Common myeloid progenitor, CD34-positive (primary cell): ENCODE measurements around the gene PDGFB.

Experiments
- CTCF ChIA-PET: fragments of 350-600 bp; sonication (Branson Sonifier 250); formaldehyde crosslinking; loops from one replicate; lab custom pipeline; 2021; ENCODE audit warnings: antibody characterized with exemption; lab: Charles Lee
- POLR2A ChIA-PET: fragments of 350-600 bp; sonication (Branson Sonifier 250); formaldehyde crosslinking; loops from one replicate; lab custom pipeline; 2021; ENCODE audit warnings: antibody characterized with exemption; lab: Charles Lee
- DNase-seq, 3 donors: peaks; one replicate each; pipeline versions ENCODE4 v3.0.0 to v3.0.0-alpha.2; 2013
- H3K27ac ChIP-seq, 2 experiments: 1 replicate in 1 of 2; 2 replicates in 1 of 2; pipeline ENCODE4 v1.7.0; 2013; ENCODE audit warnings: inconsistent platforms in 2 of 2, low read length in 2 of 2, mild to moderate bottlenecking in 2 of 2, low read depth in 1 of 2, moderate library complexity in 1 of 2; ENCODE audit not compliant: severe bottlenecking in 2 of 2, insufficient read depth in 1 of 2, poor library complexity in 1 of 2
- H3K27me3 ChIP-seq, 5 experiments: replicated peaks in 2 of 5; 1 replicate in 3 of 5; 2 replicates in 2 of 5; pipeline versions ENCODE4 v1.6.1 to v1.7.0; 2013; ENCODE audit warnings: low read length in 4 of 5, mild to moderate bottlenecking in 2 of 5, moderate library complexity in 2 of 5, inconsistent platforms in 1 of 5; ENCODE audit not compliant: insufficient read depth in 5 of 5, control insufficient read depth in 4 of 5
- H3K36me3 ChIP-seq, 4 experiments: 1 replicate in 2 of 4; 2 replicates in 2 of 4; pipeline versions ENCODE4 v1.6.1 to v1.7.0; 2013; ENCODE audit warnings: low read length in 3 of 4, control low read depth in 1 of 4, mild to moderate bottlenecking in 1 of 4; ENCODE audit not compliant: control insufficient read depth in 4 of 4, insufficient read depth in 4 of 4
- H3K4me1 ChIP-seq, 4 experiments: 1 replicate in 3 of 4; 2 replicates in 1 of 4; pipeline versions ENCODE4 v1.6.1 to v1.7.1; 2013; ENCODE audit warnings: low read length in 3 of 4, mild to moderate bottlenecking in 3 of 4, control low read depth in 1 of 4, inconsistent platforms in 1 of 4, moderate library complexity in 1 of 4; ENCODE audit not compliant: control insufficient read depth in 4 of 4, insufficient read depth in 4 of 4; ENCODE audit errors: control extremely low read depth in 1 of 4
- H3K4me3 ChIP-seq, 7 experiments: 1 replicate in 4 of 7; 2 replicates in 3 of 7; pipeline versions ENCODE4 v1.5.1 to v1.7.0; 2013; ENCODE audit warnings: mild to moderate bottlenecking in 7 of 7, low read length in 6 of 7, moderate library complexity in 6 of 7, inconsistent platforms in 2 of 7, low read depth in 2 of 7, control low read depth in 1 of 7; ENCODE audit not compliant: insufficient read depth in 4 of 7, control insufficient read depth in 1 of 7; ENCODE audit errors: extremely low read depth in 1 of 7
- H3K9me3 ChIP-seq, 5 experiments: 1 replicate in 4 of 5; 2 replicates in 1 of 5; pipeline versions ENCODE4 v1.6.1 to v1.7.1; 2013; ENCODE audit warnings: low read length in 4 of 5, mild to moderate bottlenecking in 2 of 5, inconsistent platforms in 1 of 5, low read depth in 1 of 5, moderate library complexity in 1 of 5; ENCODE audit not compliant: control insufficient read depth in 4 of 5, insufficient read depth in 2 of 5; ENCODE audit errors: control extremely low read depth in 1 of 5
- WGBS: methylation state at CpG from one replicate; pipeline ENCODE4 v1.1.5; 2013; ENCODE audit not compliant: insufficient coverage; 5-methylcytosine and 5-hydroxymethylcytosine counted together

Gene PDGFB

DNA sequence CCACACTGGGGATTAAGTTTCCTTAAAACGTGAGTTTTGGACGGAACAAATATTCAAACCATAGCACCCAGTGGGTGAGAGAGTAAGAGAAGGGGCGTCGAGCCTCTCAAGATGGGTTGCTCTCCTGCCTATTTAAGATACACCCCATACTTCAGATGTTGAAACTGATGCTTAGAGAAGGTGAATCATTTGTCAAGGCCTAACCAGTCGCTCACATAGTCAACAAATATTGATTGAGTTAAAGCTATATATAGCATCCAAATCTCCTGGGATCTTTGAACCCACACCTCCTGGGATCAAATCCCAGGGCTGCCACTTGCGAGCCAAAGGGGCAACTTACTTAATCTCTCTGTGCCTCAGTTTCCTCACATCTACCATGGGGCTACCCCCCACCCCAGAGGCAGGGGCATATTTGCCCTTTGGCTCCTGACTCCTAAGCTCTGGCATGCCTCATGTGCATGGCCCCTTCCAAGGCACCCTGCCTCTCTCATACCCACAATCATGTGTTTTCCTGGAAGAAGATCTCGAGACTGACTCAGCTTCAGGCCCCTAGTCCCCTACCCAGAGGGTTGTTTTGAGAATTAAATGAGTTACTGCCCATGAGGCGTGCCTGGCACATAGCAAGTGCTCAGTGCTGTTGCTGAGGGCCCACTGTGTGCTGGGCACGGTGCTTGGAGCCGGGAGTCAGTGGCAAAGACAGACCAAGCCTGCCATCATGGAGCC is 19.0 kb upstream of the PDGFB start:
- ChIA-PET POLR2A (no interaction called here), CTCF (interaction anchor here (1.0 kb wide), 2 partner anchors 43 to 45 kb away, joined by 3 read pairs; no protein-coding TSS in a partner anchor)
- Histone ChIP-seq H3K27me3 (peaks cover 0 to 51% (median 17%) of the 10 kb centered on the region in 5 experiments), H3K4me1 (no peaks in the 10 kb centered on the region), H3K9me3 (peaks cover 0 to 16% (median 10%) of the 10 kb centered on the region in 5 experiments), H3K4me3 (no peak overlapping the region), H3K27ac (no peak overlapping the region), H3K36me3 (no peaks in the 10 kb centered on the region)
- 94% methylated on average over 4 of the region's 10 CpGs for WGBS
- no peak for DNase-seq

DNA sequence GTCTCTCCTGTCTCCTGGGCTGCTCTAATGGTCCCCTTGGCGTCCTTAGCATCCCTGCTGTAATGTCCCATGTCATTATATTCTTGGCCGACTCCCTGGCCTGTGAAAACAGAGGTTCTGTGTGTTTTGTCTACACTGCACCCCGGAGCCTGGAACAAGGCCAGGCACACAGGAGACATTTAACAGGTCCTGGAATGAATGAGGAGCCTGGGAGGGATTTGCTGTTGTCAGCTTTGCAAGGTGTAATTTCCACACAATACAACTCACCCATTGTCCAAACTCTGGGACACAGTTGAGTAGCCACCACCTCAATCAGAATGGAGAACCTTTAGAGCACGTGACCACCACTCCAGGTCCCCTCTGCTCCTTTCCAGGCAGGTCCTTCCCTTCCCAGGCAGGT is 14.9 kb upstream of the PDGFB start:
- POLR2A ChIA-PET: no interaction called here

GRCh38 chr22:39257901-39258475 is 13.2 kb upstream of the PDGFB start:
- ChIA-PET POLR2A (no interaction called here), CTCF (no interaction called here)
- H3K4me3 ChIP-seq: no peak overlapping the region
- WGBS: 80% methylated on average over 13 of the region's 16 CpGs
- H3K36me3 ChIP-seq: no peaks in the 10 kb centered on the region
- H3K9me3 ChIP-seq: peaks cover 0 to 16% (median 10%) of the 10 kb centered on the region in 5 experiments
- H3K27me3 ChIP-seq: peaks cover 0 to 69% (median 28%) of the 10 kb centered on the region in 5 experiments
- DNase-seq: no peak
- peaks cover 0 to 14% (median 10%) of the 10 kb centered on the region in 4 experiments for H3K4me1 ChIP-seq
- H3K27ac ChIP-seq: no peak overlapping the region

More for the DNA sequence above, 14.9 kb upstream of the PDGFB start:
- no peak for DNase-seq
- CTCF ChIA-PET: no interaction called here
- Histone ChIP-seq H3K36me3 (no peaks in the 10 kb centered on the region), H3K4me1 (peaks cover 0 to 4% (median under 1%) of the 10 kb centered on the region in 4 experiments), H3K27ac (no peak overlapping the region), H3K27me3 (peaks cover 0 to 62% (median 21%) of the 10 kb centered on the region in 5 experiments), H3K9me3 (peaks cover 0 to 16% (median 10%) of the 10 kb centered on the region in 5 experiments), H3K4me3 (no peak overlapping the region)
- WGBS: 83% methylated on average over 4 of the region's 4 CpGs

DNA sequence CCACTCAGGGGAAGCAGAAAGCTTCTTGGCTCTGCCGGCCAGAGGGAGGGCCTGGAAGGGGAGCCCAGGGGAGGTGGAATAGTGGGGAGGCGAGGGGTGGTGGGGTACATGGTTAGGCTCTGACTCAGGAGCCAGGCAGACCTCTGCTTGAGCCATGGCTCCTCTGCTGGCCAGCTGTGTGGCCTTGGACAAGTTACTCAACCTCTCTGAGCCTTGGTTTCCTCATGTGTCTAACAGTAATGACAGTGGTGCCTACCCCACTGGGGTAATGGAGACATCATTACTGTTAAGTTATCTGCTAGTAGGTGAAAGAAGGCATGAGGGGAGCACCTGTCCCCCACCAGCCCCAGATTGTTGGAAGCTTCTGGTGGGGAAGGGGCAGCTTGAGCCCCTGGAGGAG is 12.2 kb upstream of the PDGFB start:
- ChIA-PET POLR2A (no interaction called here), CTCF (interaction anchor here (0.7 to 0.9 kb wide), 3 partner anchors 8 to 86 kb away, joined by 3 read pairs; no protein-coding TSS in a partner anchor)
- no peak overlapping the region for H3K27ac ChIP-seq
- H3K36me3 ChIP-seq: no peaks in the 10 kb centered on the region
- H3K27me3 ChIP-seq: peaks cover 0 to 79% (median 34%) of the 10 kb centered on the region in 5 experiments
- 100% methylated on average over 1 of the region's 2 CpGs for WGBS
- H3K4me1 ChIP-seq: peaks cover 0 to 16% (median 14%) of the 10 kb centered on the region in 4 experiments
- no peak for DNase-seq
- peaks cover 0 to 13% (median 5%) of the 10 kb centered on the region in 5 experiments for H3K9me3 ChIP-seq
- no peak overlapping the region for H3K4me3 ChIP-seq

- DNase-seq: no peak
- H3K27ac ChIP-seq: no peak overlapping the region
- no peaks in the 10 kb centered on the region for H3K36me3 ChIP-seq
- peaks cover 0 to 16% (median 14%) of the 10 kb centered on the region in 4 experiments for H3K4me1 ChIP-seq
- POLR2A ChIA-PET: interaction anchor here (1.4 kb wide), 1 partner anchor 47 kb away, joined by 3 read pairs; no protein-coding TSS in a partner anchor
- H3K4me3 ChIP-seq: no peak overlapping the region
- CTCF ChIA-PET: interaction anchor here (0.7 kb wide), 1 partner anchor 86 kb away, joined by 3 read pairs; no protein-coding TSS in a partner anchor
- peaks cover 0 to 80% (median 36%) of the 10 kb centered on the region in 5 experiments for H3K27me3 ChIP-seq
- WGBS: 94% methylated on average over 9 of the region's 11 CpGs
- H3K9me3 ChIP-seq: peaks cover 0 to 5% (median 0%) of the 10 kb centered on the region in 5 experiments
Observed at GRCh38 chr22:39256186-39256552, 11.4 kb upstream of the PDGFB start.

- WGBS: 83% methylated on average over 14 of the region's 16 CpGs
- Histone ChIP-seq H3K4me1 (peaks cover 0 to 16% (median 14%) of the 10 kb centered on the region in 4 experiments), H3K36me3 (no peaks in the 10 kb centered on the region), H3K4me3 (no peak overlapping the region), H3K9me3 (no peaks in the 10 kb centered on the region), H3K27me3 (peaks cover 0 to 80% (median 41%) of the 10 kb centered on the region in 5 experiments), H3K27ac (no peak overlapping the region)
- ChIA-PET CTCF (interaction anchor here (1.1 kb wide), 1 partner anchor 16 kb away, joined by 3 read pairs; no protein-coding TSS in a partner anchor), POLR2A (interaction anchor here (1.4 kb wide), 1 partner anchor 48 kb away, joined by 3 read pairs; no protein-coding TSS in a partner anchor)
- no peak for DNase-seq
Observed at GRCh38 chr22:39255449-39256185, 10.8 kb upstream of the PDGFB start.
